ENCODE results near the gene RNF224. TPM values are rescaled to one million over a fixed set of nuclear protein-coding genes. Genes with fewer than 3 reads are reported as not detected.

Gene RNF224
- polyA plus RNA-seq, 3 donors: not detected

GRCh38 chr9:137277329-137278041, 50.2 kb downstream of the RNF224 start, which contains the start of gene TOR4A:
TOR4A (plus strand) TSS chr9:137277726; CDS start chr9:137278690, 964 bp downstream.
- H3K4me2 ChIP-seq (replicated peaks; ENCODE audit: extremely low read depth, low read length, poor library complexity, severe bottlenecking): peak within 1 kb of the TSS; percentile 95
- H3K4me1 ChIP-seq (ENCODE audit: control insufficient read depth in 1 of 2, insufficient read depth in 2 of 2, low read length in 2 of 2): peaks cover 46 to 81% of the 10 kb centered on the region in 2 donors
- H3K27me3 ChIP-seq (ENCODE audit: control insufficient read depth in 2 of 2, insufficient read depth in 2 of 2, low read length in 2 of 2): no peaks in the 10 kb centered on the region
- peaks cover 24 to 49% of the 10 kb centered on the region in 2 donors for H3K36me3 ChIP-seq (replicated peaks in 1 of 2; ENCODE audit: control insufficient read depth in 1 of 2, insufficient read depth in 2 of 2, low read length in 2 of 2)
- whole genome bisulfite sequencing (ENCODE audit: insufficient coverage): 0% methylated on average over 18 of the region's 25 CpGs
- peak within 1 kb of the TSS; percentile 44 to 99 (median 98) for H3K4me3 ChIP-seq (replicated peaks in 1 of 3; ENCODE audit: low read depth in 2 of 3, low read length in 3 of 3)
- Mint-ChIP-seq H3K36me3 (peaks cover 16 to 36% of the 10 kb centered on the region in 2 donors), H3K4me1 (peaks cover 48% of the 10 kb centered on the region), H3K9me3 (no peaks in the 10 kb centered on the region), H3K4me3 (peak within 1 kb of the TSS; percentile 88 to 93), H3K27me3 (ENCODE audit: low read depth in 3 of 3) (peaks cover 0 to 4% (median 2%) of the 10 kb centered on the region in 3 donors), H3K27ac (peak within 1 kb of the TSS; percentile 94 to 99 (median 97))
- H3K27ac ChIP-seq (ENCODE audit: low read depth in 1 of 2, low read length in 2 of 2): peak within 1 kb of the TSS; percentile 96 to 98
- H2AFZ ChIP-seq (ENCODE audit: insufficient read depth, low read depth, low read length, poor library complexity, severe bottlenecking): peak within 1 kb of the TSS; percentile 76
- no peaks in the 10 kb centered on the region for H3K9me3 ChIP-seq (replicated peaks in 1 of 2; ENCODE audit: control insufficient read depth in 1 of 2, insufficient read depth in 1 of 2, low read length in 2 of 2)
- intact Hi-C loops (cut with micrococcal nuclease): no loop called here
- peaks cover 58% of the 10 kb centered on the region for H3K79me2 ChIP-seq (ENCODE audit: insufficient read depth, low read length)
- peak; percentile 82 to 91 (median 88) for DNase-seq
- H3K9ac ChIP-seq (ENCODE audit: insufficient read depth, low read length, poor library complexity, severe bottlenecking): peak within 1 kb of the TSS; percentile 93
- peaks cover 49% of the 10 kb centered on the region for H4K20me1 ChIP-seq (ENCODE audit: insufficient read depth, low read length)
- TF ChIP-seq CTCF (IDR thresholded peaks at IDR 0.05): peak; percentile 56

- Histone ChIP-seq H3K36me3 (replicated peaks in 1 of 2; ENCODE audit: control insufficient read depth in 1 of 2, insufficient read depth in 2 of 2, low read length in 2 of 2) (peaks cover 24 to 49% of the 10 kb centered on the region in 2 donors), H3K4me2 (replicated peaks; ENCODE audit: extremely low read depth, low read length, poor library complexity, severe bottlenecking) (peak overlapping the region; percentile 95), H4K20me1 (ENCODE audit: insufficient read depth, low read length) (peaks cover 56% of the 10 kb centered on the region), H3K27me3 (ENCODE audit: control insufficient read depth in 2 of 2, insufficient read depth in 2 of 2, low read length in 2 of 2) (no peaks in the 10 kb centered on the region), H3K9me3 (replicated peaks in 1 of 2; ENCODE audit: control insufficient read depth in 1 of 2, insufficient read depth in 1 of 2, low read length in 2 of 2) (no peaks in the 10 kb centered on the region), H3K4me1 (ENCODE audit: control insufficient read depth in 1 of 2, insufficient read depth in 2 of 2, low read length in 2 of 2) (peaks cover 50 to 85% of the 10 kb centered on the region in 2 donors), H3K4me3 (replicated peaks in 1 of 3; ENCODE audit: low read depth in 2 of 3, low read length in 3 of 3) (peak overlapping the region; percentile 44 to 99 (median 98)), H3K9ac (ENCODE audit: insufficient read depth, low read length, poor library complexity, severe bottlenecking) (peak overlapping the region; percentile 93), H3K79me2 (ENCODE audit: insufficient read depth, low read length) (peaks cover 58% of the 10 kb centered on the region), H2AFZ (ENCODE audit: insufficient read depth, low read depth, low read length, poor library complexity, severe bottlenecking) (peak overlapping the region; percentile 76), H3K27ac (ENCODE audit: low read depth in 1 of 2, low read length in 2 of 2) (peak overlapping the region; percentile 96 to 98)
- Mint-ChIP-seq H3K27ac (peak overlapping the region; percentile 92 to 99 (median 97)), H3K36me3 (peaks cover 21 to 39% of the 10 kb centered on the region in 2 donors), H3K4me3 (peak overlapping the region; percentile 88 to 93), H3K27me3 (ENCODE audit: low read depth in 3 of 3) (peaks cover 0 to 4% (median 2%) of the 10 kb centered on the region in 3 donors), H3K9me3 (peaks cover 0 to 2% (median 0%) of the 10 kb centered on the region in 7 donors), H3K4me1 (peaks cover 51% of the 10 kb centered on the region)
- 16% methylated on average over 37 of the region's 54 CpGs for WGBS (ENCODE audit: insufficient coverage)
- TF ChIP-seq CTCF (IDR thresholded peaks at IDR 0.05): no peak
- intact Hi-C loops (cut with micrococcal nuclease): no loop called here
- peak in 2 of 3 donors; percentile 42 to 46 for DNase-seq
Measured at GRCh38 chr9:137278061-137278701, 50.9 kb downstream of the RNF224 start.

Other genes starting within 250 kb of the RNF224 start
- 1 to 10 TPM in 1 of 3 donors, under 1 TPM in 1, not detected in 1; 0.34 to 1.5 TPM for gene PTGDS, start 250.0 kb upstream of the RNF224 start, polyA plus RNA-seq
- gene LCNL1, start 244.5 kb upstream of the RNF224 start, polyA plus RNA-seq: under 1 TPM in 1 of 3 donors, not detected in 2; 0.04 TPM
- 10 to 100 TPM; 35.3 to 92.9 (median 40.7) TPM for gene PAXX, start 235.1 kb upstream of the RNF224 start, polyA plus RNA-seq
- gene CLIC3, start 230.9 kb upstream of the RNF224 start, polyA plus RNA-seq: under 1 TPM in 2 of 3 donors, not detected in 1; 0.29 to 0.51 TPM
- 10 to 100 TPM in 1 of 3 donors, under 1 TPM in 2; 0.18 to 30.7 (median 0.40) TPM for gene ABCA2, start 199.3 kb upstream of the RNF224 start, polyA plus RNA-seq
- gene FUT7, start 195.4 kb upstream of the RNF224 start, polyA plus RNA-seq: 10 to 100 TPM in 2 of 3 donors, 1 to 10 TPM in 1; 6.1 to 13.4 (median 10.5) TPM
- 1 to 10 TPM in 1 of 3 donors, under 1 TPM in 1, not detected in 1; 0.51 to 2.7 TPM for gene NPDC1, start 181.3 kb upstream of the RNF224 start, polyA plus RNA-seq
- gene ENTPD2, start 173.4 kb upstream of the RNF224 start, polyA plus RNA-seq: not detected
- 1 to 10 TPM in 2 of 3 donors, under 1 TPM in 1; 0.03 to 3.1 (median 1.7) TPM for gene SAPCD2, start 156.9 kb upstream of the RNF224 start, polyA plus RNA-seq
- gene UAP1L1, start 150.0 kb upstream of the RNF224 start, polyA plus RNA-seq: 10 to 100 TPM in 2 of 3 donors, 1 to 10 TPM in 1; 5.7 to 16.7 (median 14.8) TPM
- gene MAN1B1, start 140.5 kb upstream of the RNF224 start, polyA plus RNA-seq: 10 to 100 TPM; 29.3 to 38.2 (median 33.3) TPM
- 100 to 1,000 TPM in 2 of 3 donors, 10 to 100 TPM in 1; 68.3 to 287 (median 150) TPM for gene DPP7, start 112.8 kb upstream of the RNF224 start, polyA plus RNA-seq
- not detected for gene GRIN1, start 88.3 kb upstream of the RNF224 start, polyA plus RNA-seq
- not detected for gene LRRC26, start 57.5 kb upstream of the RNF224 start, polyA plus RNA-seq
- not detected for gene TMEM210, start 55.4 kb upstream of the RNF224 start, polyA plus RNA-seq
- 10 to 100 TPM in 1 of 3 donors, 1 to 10 TPM in 2; 1.9 to 76.8 (median 2.0) TPM for gene ANAPC2, start 38.9 kb upstream of the RNF224 start, polyA plus RNA-seq
- 100 to 1,000 TPM in 1 of 3 donors, 10 to 100 TPM in 2; 87.0 to 118 (median 98.3) TPM for gene SSNA1, start 38.8 kb upstream of the RNF224 start, polyA plus RNA-seq
- 1 to 10 TPM in 1 of 3 donors, under 1 TPM in 2; 0.30 to 4.6 (median 0.46) TPM for gene TPRN, start 26.8 kb upstream of the RNF224 start, polyA plus RNA-seq
- 10 to 100 TPM; 13.1 to 88.1 (median 76.1) TPM for gene TMEM203, start 21.9 kb upstream of the RNF224 start, polyA plus RNA-seq
- 10 to 100 TPM in 1 of 3 donors, 1 to 10 TPM in 2; 4.4 to 26.9 (median 5.2) TPM for gene NDOR1, start 21.8 kb upstream of the RNF224 start, polyA plus RNA-seq
- gene RNF208, start 5.3 kb upstream of the RNF224 start, polyA plus RNA-seq: 1 to 10 TPM in 1 of 3 donors, not detected in 2; 1.5 TPM
- gene CYSRT1, start 2.3 kb upstream of the RNF224 start, polyA plus RNA-seq: under 1 TPM in 1 of 3 donors, not detected in 2; 0.17 TPM
- not detected for gene SLC34A3, start 3.4 kb downstream of the RNF224 start, polyA plus RNA-seq
- gene TUBB4B, start 13.8 kb downstream of the RNF224 start, polyA plus RNA-seq: 100 to 1,000 TPM in 1 of 3 donors, 10 to 100 TPM in 2; 58.1 to 284 (median 70.8) TPM
- gene STPG3, start 23.8 kb downstream of the RNF224 start, polyA plus RNA-seq: not detected
- 10 to 100 TPM; 17.3 to 44.2 (median 18.8) TPM for gene NELFB, start 27.8 kb downstream of the RNF224 start, polyA plus RNA-seq
- 10 to 100 TPM; 13.7 to 17.6 (median 15.4) TPM for gene TOR4A, start 50.2 kb downstream of the RNF224 start, polyA plus RNA-seq
- gene NRARP, start 74.8 kb downstream of the RNF224 start, polyA plus RNA-seq: 10 to 100 TPM in 1 of 3 donors, not detected in 2; 15.4 TPM
- gene EXD3, start 195.7 kb downstream of the RNF224 start, polyA plus RNA-seq: 10 to 100 TPM in 1 of 3 donors, 1 to 10 TPM in 2; 2.0 to 10.8 (median 3.0) TPM
- gene NOXA1, start 195.9 kb downstream of the RNF224 start, polyA plus RNA-seq: 1 to 10 TPM; 1.3 to 9.4 (median 1.6) TPM
- gene ENTPD8, start 213.9 kb downstream of the RNF224 start, polyA plus RNA-seq: not detected
- 10 to 100 TPM in 1 of 3 donors, 1 to 10 TPM in 2; 4.6 to 68.4 (median 5.3) TPM for gene NSMF, start 231.8 kb downstream of the RNF224 start, polyA plus RNA-seq